Neural progenitor cell (in vitro differentiated cells): ENCODE results near the gene PLEKHG4.

Source experiments
- EZH2phosphoT487 ChIP-seq: fragments of 200-600 bp; sonication (generic); IDR thresholded peaks from 2 replicates; pipeline ENCODE4 v1.6.1; 2017; ENCODE audit warnings: antibody characterized with exemption
- TF ChIP-seq, protein P1 (sequence below): fragments of 200-600 bp; sonication (generic); IDR thresholded peaks from 2 replicates; pipeline ENCODE4 v1.5.1; 2017; ENCODE audit warnings: antibody characterized with exemption, mild to moderate bottlenecking

DNA sequence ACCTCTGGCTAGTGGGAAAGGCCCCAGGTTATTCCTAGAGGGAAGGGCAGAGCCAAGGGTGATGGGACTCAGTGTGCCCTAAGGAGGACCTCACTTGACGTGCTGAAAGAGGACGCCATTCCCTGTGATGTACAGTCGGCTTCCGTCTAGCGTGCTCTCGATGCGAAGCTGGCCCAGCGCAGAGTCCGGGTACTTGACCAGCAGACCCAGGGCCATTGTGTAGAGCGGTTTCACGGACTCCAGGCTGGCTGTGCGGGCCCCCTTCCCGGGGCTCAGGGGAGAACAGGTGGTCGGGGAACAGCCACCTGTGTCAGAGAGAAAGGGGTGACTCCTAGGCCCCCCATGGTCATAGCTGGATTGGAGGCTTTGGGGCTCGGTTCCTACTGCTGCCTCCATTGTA, 19.9 kb downstream of the PLEKHG4 start:
- TF ChIP-seq EZH2phosphoT487 = no peak
- TF ChIP-seq, protein P1, sequence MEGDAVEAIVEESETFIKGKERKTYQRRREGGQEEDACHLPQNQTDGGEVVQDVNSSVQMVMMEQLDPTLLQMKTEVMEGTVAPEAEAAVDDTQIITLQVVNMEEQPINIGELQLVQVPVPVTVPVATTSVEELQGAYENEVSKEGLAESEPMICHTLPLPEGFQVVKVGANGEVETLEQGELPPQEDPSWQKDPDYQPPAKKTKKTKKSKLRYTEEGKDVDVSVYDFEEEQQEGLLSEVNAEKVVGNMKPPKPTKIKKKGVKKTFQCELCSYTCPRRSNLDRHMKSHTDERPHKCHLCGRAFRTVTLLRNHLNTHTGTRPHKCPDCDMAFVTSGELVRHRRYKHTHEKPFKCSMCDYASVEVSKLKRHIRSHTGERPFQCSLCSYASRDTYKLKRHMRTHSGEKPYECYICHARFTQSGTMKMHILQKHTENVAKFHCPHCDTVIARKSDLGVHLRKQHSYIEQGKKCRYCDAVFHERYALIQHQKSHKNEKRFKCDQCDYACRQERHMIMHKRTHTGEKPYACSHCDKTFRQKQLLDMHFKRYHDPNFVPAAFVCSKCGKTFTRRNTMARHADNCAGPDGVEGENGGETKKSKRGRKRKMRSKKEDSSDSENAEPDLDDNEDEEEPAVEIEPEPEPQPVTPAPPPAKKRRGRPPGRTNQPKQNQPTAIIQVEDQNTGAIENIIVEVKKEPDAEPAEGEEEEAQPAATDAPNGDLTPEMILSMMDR = no peak
